SIG-M5 treated with dmso at 0.1 percent for 504 hours (cell line): ENCODE measurements around the gene PRKG1.
A peak's percentile ranks its signal among the peaks of the same experiment; 100 is the strongest.

Experiments used
- DNase-seq: peaks from one replicate; lab custom pipeline; 2025; ENCODE audit not compliant: unreplicated experiment; lab: John Stamatoyannopoulos, UW

Gene PRKG1

GRCh38 chr10:51689536-51689935 lies 615.2 kb downstream of the PRKG1 start:
- no peak for DNase-seq

- DNase-seq, result no peak
Observed at GRCh38 chr10:51691135-51691534, 616.8 kb downstream of the PRKG1 start.

DNA sequence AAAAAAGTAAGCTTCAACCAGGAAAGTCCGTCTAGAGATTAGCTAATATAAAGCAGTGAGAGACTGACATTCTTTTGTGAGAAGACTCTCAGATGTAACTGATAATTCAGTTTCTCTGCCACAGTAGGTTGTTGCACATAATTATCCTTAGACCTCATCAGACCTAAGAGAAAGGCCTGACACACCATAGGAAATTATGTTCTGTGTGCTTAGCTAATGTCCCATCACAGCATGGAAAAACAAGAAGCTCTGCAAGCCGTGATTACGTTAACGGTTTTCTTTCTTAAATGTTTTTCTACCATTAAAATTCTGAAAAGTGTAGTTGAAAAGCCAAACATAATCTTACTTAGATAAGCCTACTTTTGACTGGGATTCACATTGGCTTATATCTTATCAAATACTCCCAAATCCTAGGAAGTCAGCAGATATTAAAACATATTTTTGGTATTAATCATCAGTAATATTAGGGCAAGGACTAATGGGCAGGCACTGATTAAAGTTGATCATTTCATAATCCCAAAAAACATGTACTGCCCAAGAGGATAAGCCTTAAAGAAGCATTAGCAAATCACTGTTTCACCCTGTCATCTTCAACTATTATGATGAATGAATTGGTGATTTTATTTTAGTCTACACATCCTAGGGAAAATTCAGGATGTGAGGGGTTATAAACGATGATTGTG lies 619.9 kb downstream of the PRKG1 start:
- DNase-seq, result no peak

GRCh38 chr10:51696251-51696650 lies 622.0 kb downstream of the PRKG1 start:
- DNase-seq, result no peak

- no peak for DNase-seq
Observed at GRCh38 chr10:51698473-51699063, 624.3 kb downstream of the PRKG1 start.

DNA sequence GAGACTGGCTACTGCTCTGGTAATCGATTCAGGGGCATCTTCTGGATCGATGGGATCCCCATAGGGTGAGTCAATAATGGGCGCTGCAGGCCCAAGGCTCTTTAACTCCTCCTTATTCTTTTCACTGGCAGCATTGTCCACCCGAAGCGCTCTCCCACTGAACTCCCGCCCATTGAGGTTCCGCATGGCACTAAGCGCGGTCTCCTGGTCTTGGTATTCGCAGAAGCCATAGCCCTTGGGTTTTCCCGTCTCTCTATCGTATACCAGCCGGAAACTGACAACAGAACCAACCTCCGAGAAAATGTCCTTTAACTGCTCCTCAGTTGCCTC lies 624.8 kb downstream of the PRKG1 start:
- no peak for DNase-seq

DNA sequence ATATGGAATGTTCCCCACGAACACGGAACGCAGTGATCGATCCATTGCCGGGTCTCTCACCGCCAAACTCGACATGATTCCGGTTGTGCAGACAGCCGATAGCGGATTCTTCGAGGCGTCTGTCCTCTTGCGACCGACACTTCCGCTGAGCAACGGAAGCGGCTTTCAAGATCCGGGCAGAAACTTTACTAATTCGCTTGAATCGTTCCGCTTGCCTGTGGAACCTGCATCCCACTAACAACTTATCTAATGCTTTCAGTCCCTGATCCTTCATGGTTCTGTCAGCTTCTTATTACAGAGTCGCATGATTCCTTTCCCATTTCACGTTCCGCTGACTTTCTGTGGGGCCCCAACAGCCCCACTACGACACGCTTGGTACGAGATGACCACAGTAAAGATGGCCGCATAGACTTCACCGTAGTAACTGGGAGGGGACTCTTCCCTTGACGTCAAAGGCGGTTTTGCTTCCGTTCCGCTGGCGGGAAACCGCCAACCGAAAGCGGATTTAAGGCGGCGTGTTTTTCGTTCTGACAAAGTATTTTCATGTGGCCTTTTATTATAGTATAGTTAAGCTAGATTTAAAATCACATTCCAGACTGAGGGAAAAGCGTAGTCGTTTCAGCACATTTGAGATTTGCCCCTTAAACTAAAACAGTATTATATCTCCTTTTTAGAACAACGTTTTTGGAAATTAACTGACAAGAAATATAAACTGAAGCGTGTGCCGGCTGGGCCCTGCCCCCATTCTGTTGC lies 625.4 kb downstream of the PRKG1 start, which contains the start of gene CSTF2T:
Gene CSTF2T (minus strand): TSS at position 121 of the 753 bp plus-strand sequence. CDS start 46 bp downstream, at position 75.
- peak; percentile 86 for DNase-seq

DNA sequence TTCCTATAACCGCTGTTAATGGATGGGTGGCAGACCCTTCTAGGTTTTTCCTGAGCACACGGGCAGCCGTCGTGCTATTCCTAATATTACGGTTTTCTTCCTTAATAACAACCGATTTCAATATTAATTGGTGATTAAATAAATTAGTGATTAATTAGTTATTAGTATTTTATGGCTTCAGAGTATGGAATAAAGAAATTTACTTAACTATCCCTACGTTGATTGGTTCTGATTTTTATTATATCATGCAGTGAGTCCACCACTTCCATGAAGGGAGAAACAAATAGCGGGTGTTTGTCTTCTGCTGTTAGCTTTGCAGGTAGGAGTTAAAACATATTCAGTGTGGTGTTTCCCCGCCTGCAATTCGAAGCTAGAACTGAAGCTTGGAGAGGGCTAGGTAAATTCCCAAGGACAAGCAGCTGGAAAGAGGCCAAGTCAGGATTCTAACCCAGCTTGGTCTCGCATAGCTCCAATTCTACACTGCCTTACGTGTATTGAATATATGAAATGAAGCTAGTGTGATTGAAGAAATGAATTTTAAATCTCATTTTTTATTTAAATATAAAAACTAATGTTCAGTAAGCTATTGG lies 626.0 kb downstream of the PRKG1 start:
- no peak for DNase-seq

DNA sequence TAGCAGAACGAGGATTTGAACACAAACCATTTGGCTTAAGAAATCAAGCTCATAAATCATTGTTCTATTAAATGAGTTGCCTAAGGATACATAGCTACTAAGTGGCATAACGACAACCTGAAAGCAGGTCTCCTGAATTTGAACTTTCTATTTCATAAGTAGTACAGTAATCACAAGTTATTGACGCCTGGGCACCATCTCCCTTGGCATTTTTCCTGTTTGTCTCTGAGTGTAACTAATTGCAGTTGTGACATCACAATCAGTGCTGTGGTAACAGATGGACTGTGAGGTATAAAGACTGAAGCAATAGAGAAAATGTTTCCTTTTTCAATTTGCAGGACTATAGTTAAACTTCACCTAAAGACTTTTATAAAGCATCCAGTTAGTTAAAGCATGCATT lies 631.5 kb downstream of the PRKG1 start:
- no peak for DNase-seq

- no peak for DNase-seq
Observed at GRCh38 chr10:51706225-51706624, 631.9 kb downstream of the PRKG1 start.

- DNase-seq, result no peak
Observed at GRCh38 chr10:51707392-51707791, 633.1 kb downstream of the PRKG1 start.

- no peak for DNase-seq
Observed at GRCh38 chr10:51707821-51708424, 633.6 kb downstream of the PRKG1 start.

DNA sequence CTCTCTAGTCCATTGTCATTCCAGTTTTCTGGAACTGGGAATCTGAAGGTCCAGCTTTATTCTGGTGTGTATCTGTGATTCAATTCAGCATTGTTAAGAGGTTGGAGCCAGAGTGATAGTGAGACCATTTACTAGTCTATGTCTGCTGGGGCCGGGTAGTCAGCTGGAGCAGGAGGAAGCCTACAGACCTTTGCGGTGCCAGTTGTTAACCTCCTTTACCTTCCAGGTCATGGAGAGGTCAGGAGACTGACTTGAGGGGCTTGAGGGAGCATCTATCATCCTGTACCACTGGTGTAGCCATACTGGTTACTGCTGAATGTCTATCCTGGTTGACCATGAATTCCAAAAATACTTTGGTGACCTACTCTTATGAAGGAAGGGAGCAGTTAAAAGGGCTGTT lies 634.3 kb downstream of the PRKG1 start:
- DNase-seq, result no peak

DNA sequence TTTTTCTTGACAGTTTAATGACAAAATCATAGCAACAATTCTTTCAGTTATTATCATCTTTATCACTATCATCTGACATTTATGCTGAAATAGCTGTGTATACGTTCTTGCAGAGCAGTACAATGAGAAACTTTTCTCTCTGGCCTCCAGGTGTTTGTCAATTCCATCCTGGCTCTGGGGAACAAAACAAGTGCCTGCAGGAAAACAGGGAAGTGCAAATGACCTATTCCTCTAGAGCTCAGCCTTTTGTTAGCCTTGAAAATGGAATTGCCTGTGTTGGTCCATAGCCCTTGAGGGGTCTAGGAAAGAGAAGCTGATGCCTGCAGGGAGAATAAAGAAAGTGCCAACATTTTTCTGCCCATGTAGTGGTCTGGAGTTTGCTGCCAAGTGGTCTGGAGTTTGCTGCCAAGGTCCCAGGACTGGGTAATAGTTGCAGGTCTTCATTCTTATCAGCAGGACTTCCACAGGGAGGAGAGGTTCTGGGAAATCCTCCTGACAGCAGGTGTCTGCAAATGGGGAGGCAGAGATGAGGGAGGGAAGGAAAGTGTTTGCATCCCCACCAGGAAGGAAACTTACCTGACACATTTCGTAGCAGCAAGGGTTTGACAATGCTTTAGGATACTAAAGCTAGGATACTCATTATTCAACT lies 635.2 kb downstream of the PRKG1 start:
- DNase-seq, result no peak

DNA sequence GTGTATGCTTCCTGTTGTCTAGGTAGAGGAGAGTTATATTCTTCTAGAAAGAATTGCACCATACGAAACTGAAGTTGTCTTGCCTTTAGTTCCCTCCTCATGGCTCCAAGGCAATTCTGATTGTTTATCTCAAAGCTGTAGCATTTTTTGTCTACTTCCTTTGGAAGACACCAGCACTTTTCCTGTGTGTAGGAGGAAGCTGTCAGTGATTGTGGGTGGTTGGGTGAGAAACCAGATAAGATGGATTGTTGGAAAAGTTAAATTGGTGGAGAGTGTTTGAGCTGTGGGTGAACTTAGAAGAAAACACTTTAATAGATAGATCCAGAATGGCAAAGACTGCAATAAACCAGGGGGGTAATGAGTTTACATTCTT lies 637.2 kb downstream of the PRKG1 start:
- DNase-seq, result no peak

DNA sequence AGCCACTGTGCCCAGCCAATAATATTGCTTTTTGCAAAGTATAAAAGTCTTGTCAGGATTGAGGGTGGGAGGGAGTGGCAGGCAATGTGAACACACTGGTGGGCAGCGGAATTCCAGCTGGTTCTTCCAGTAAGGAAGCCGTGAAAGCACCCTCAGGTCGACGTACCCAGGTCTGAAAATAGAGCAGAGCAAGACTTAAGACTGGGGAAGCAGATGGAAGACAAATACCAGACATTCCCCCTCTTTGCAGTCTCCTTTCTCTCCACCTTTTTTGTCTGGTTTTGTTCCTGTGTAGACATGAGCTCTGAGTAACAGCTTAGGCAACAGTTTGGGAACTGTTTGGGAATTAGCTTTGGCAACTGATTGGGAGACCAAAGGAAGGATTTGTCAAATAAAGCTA lies 642.7 kb downstream of the PRKG1 start:
- DNase-seq, result no peak

DNA sequence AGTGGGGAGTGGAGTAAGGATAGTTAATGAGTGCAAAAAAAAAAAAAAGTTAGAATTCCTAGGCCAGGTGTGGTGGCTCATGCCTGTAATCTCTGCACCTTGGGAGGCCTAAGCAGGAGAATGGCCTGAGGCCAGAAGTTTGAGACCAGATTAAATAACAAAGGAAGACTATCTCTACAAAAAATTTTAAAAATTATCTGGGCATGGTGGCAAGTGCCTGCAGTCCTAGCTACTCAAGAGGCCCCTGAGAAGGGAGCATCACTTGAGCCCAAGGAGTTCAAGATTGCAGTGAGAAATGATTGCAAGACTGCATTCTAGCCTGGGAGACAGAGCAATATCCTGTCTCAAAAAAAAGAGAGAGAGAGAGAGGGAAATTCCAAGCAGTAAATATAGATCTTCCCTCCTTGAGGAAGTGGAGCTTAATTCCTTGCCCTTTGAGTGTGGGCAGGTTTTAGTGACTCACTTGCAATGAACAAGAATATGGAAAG lies 644.6 kb downstream of the PRKG1 start:
- DNase-seq, result no peak

- DNase-seq, result no peak
Observed at GRCh38 chr10:51724038-51724437, 649.8 kb downstream of the PRKG1 start.

DNA sequence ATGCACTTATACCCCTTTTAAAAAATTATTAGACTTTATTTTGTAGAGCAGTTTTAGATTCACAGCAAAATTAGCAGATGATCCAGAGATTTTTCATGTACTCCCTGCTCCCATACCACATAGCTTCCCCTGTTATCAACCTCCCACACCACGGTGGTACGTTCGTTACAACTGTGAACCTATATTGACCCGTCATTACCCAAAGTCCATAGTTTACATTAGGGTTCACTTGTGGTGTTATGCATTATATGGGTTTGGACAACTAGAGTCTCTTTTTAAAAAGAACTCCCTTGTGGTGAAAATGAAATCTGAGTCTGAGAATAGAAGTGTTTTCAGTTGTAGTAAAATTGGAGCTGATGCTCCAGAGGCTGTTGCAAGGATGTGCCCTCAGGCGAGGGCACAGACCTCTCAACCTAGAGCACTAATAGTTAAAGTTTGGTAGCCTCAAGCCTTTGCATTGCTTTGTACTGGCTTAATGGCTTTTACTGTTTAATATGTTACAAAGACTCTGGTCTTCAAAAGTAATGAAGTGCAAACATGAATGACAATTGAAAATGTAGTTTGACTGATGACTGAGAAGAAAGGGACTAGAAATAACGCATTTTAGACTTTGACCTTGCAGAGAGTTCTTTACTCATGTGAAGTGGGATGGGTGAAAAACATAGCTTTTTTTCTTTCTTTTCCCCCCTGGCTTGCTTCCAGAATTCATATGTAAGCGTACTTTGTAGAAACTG lies 655.7 kb downstream of the PRKG1 start:
- DNase-seq, result no peak

DNA sequence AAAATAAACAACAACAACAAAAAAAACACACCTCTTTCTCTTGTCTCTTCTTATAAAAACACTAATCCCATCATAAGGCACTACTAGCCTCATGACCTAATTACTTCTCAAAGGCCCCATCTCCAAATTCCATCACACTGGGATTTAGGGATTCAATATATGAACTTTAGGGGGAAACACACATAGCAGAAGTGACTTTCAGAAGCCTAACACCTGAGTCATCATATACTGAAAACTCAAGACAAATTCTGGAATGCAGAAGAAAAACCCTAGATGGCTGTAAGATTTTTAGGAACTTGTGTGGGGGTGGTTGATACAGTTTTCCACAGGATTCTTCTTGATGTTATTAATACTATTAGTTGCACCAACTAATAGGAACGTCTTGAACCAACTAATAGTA lies 658.8 kb downstream of the PRKG1 start:
- DNase-seq, result no peak
